ENCODE measurements around the gene FCMR.

Gene FCMR

GRCh38 chr1:206899717-206900116, 22.0 kb downstream of the FCMR start:
- Histone ChIP-seq H3K27ac (ENCODE audit: low read length) (no peak overlapping the region), H3K9me3 (replicated peaks; ENCODE audit: insufficient read depth, low read length) (no peaks in the 10 kb centered on the region), H3K4me3 (ENCODE audit: low read length) (no peak overlapping the region), H4K20me1 (ENCODE audit: insufficient read depth, low read length) (no peaks in the 10 kb centered on the region), H3K9me2 (replicated peaks; ENCODE audit: insufficient read depth, low read length) (no peaks in the 10 kb centered on the region), H3K27me3 (replicated peaks; ENCODE audit: insufficient read depth, low read length) (no peaks in the 10 kb centered on the region), H3K36me3 (replicated peaks; ENCODE audit: insufficient read depth, low read length) (0 out of 2 replicates have a peak, but pooled peaks cover 4% of the 10 kb centered on the region), H3K4me1 (ENCODE audit: low read length) (no peaks in the 10 kb centered on the region), H3F3A (ENCODE audit: insufficient read depth, low read length) (no peaks in the 10 kb centered on the region), H3K9ac (ENCODE audit: low read length) (no peak overlapping the region), H2AFZ (ENCODE audit: low read length) (no peak overlapping the region), H3K4me2 (ENCODE audit: low read depth, low read length) (no peak overlapping the region), H3K79me2 (ENCODE audit: low read length) (no peaks in the 10 kb centered on the region)
- DNase-seq: no peak
- TF ChIP-seq EZH2phosphoT487 (IDR thresholded peaks at IDR 0.05; ENCODE audit: low read length) (no peak), EZH2 (optimal IDR thresholded peaks at IDR 0.05; ENCODE audit: low read depth, low read length) (no peak), CTCF (IDR thresholded peaks at IDR 0.05; ENCODE audit: low read length) (no peak)

GRCh38 chr1:206898915-206899431, 22.8 kb downstream of the FCMR start:
- Histone ChIP-seq H2AFZ (ENCODE audit: low read length) (no peak overlapping the region), H3K9me3 (replicated peaks; ENCODE audit: insufficient read depth, low read length) (no peaks in the 10 kb centered on the region), H3K27ac (ENCODE audit: low read length) (no peak overlapping the region), H3K9me2 (replicated peaks; ENCODE audit: insufficient read depth, low read length) (no peaks in the 10 kb centered on the region), H3K79me2 (ENCODE audit: low read length) (no peaks in the 10 kb centered on the region), H3K4me1 (ENCODE audit: low read length) (no peaks in the 10 kb centered on the region), H3K9ac (ENCODE audit: low read length) (no peak overlapping the region), H4K20me1 (ENCODE audit: insufficient read depth, low read length) (no peaks in the 10 kb centered on the region), H3K4me3 (ENCODE audit: low read length) (no peak overlapping the region), H3K36me3 (replicated peaks; ENCODE audit: insufficient read depth, low read length) (no peaks in the 10 kb centered on the region), H3K4me2 (ENCODE audit: low read depth, low read length) (no peak overlapping the region), H3F3A (ENCODE audit: insufficient read depth, low read length) (no peaks in the 10 kb centered on the region), H3K27me3 (replicated peaks; ENCODE audit: insufficient read depth, low read length) (no peaks in the 10 kb centered on the region)
- TF ChIP-seq CTCF (IDR thresholded peaks at IDR 0.05; ENCODE audit: low read length) (no peak), EZH2phosphoT487 (IDR thresholded peaks at IDR 0.05; ENCODE audit: low read length) (no peak), EZH2 (optimal IDR thresholded peaks at IDR 0.05; ENCODE audit: low read depth, low read length) (no peak)
- no peak for DNase-seq

- no peak for DNase-seq
- H2AFZ ChIP-seq (ENCODE audit: low read length): no peak overlapping the region
- no peaks in the 10 kb centered on the region for H3K9me2 ChIP-seq (replicated peaks; ENCODE audit: insufficient read depth, low read length)
- H4K20me1 ChIP-seq (ENCODE audit: insufficient read depth, low read length): no peaks in the 10 kb centered on the region
- H3K4me2 ChIP-seq (ENCODE audit: low read depth, low read length): no peak overlapping the region
- H3K4me1 ChIP-seq (ENCODE audit: low read length): no peaks in the 10 kb centered on the region
- no peak overlapping the region for H3K27ac ChIP-seq (ENCODE audit: low read length)
- no peaks in the 10 kb centered on the region for H3K36me3 ChIP-seq (replicated peaks; ENCODE audit: insufficient read depth, low read length)
- no peaks in the 10 kb centered on the region for H3K27me3 ChIP-seq (replicated peaks; ENCODE audit: insufficient read depth, low read length)
- H3K4me3 ChIP-seq (ENCODE audit: low read length): no peak overlapping the region
- H3K79me2 ChIP-seq (ENCODE audit: low read length): no peaks in the 10 kb centered on the region
- TF ChIP-seq EZH2 (optimal IDR thresholded peaks at IDR 0.05; ENCODE audit: low read depth, low read length) (no peak), EZH2phosphoT487 (IDR thresholded peaks at IDR 0.05; ENCODE audit: low read length) (no peak), CTCF (IDR thresholded peaks at IDR 0.05; ENCODE audit: low read length) (no peak)
- no peaks in the 10 kb centered on the region for H3K9me3 ChIP-seq (replicated peaks; ENCODE audit: insufficient read depth, low read length)
- no peaks in the 10 kb centered on the region for H3F3A ChIP-seq (ENCODE audit: insufficient read depth, low read length)
- no peak overlapping the region for H3K9ac ChIP-seq (ENCODE audit: low read length)
Measured at GRCh38 chr1:206898089-206898914, 23.4 kb downstream of the FCMR start.
